ENCODE results near the gene SLC25A39.
"Not testable (repeated sequence)": the region's sequence is repeated elsewhere in the genome, so short reads cannot be mapped to it uniquely, and the experiment has no call there.

Gene SLC25A39

DNA sequence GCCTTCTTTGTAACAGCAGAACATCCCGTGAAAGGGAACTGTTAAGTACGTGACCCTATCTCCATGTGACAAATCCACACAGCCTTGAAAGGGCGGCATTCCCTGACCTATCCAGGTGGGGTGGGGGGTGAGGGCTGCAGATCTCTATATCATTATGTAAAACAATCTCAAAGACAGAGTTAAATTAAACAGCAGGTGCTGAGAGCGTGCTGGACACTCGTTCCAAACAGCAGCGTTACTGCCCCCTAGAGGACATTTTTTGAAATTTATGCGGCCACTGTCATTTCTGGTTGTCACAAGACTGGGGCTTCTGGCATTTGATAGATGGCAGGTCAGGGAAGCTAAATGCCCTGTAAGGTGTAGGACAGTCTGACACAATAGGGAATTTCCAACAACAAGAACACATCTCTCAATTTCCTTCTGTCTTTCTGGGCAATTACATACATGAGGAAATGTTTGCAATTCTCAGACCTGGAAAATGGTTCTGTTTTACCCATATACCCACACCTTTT lies 6.7 kb upstream of the SLC25A39 start:
- H3K9me3 ChIP-seq (ENCODE audit: control insufficient read depth, low read length): no peaks in the 10 kb centered on the region
- peak overlapping the region; percentile 48 for H3K4me2 ChIP-seq (ENCODE audit: low read length)
- no peak overlapping the region for H2AFZ ChIP-seq
- no peak overlapping the region for H3K27ac ChIP-seq
- no peaks in the 10 kb centered on the region for H3K79me2 ChIP-seq
- H3K4me1 ChIP-seq: peaks cover 2% of the 10 kb centered on the region
- peak overlapping the region; percentile 25 for H3K4me3 ChIP-seq (ENCODE audit: low read depth, low read length)
- no peak overlapping the region for H3K9ac ChIP-seq
- TF ChIP-seq, protein P1, sequence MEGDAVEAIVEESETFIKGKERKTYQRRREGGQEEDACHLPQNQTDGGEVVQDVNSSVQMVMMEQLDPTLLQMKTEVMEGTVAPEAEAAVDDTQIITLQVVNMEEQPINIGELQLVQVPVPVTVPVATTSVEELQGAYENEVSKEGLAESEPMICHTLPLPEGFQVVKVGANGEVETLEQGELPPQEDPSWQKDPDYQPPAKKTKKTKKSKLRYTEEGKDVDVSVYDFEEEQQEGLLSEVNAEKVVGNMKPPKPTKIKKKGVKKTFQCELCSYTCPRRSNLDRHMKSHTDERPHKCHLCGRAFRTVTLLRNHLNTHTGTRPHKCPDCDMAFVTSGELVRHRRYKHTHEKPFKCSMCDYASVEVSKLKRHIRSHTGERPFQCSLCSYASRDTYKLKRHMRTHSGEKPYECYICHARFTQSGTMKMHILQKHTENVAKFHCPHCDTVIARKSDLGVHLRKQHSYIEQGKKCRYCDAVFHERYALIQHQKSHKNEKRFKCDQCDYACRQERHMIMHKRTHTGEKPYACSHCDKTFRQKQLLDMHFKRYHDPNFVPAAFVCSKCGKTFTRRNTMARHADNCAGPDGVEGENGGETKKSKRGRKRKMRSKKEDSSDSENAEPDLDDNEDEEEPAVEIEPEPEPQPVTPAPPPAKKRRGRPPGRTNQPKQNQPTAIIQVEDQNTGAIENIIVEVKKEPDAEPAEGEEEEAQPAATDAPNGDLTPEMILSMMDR (IDR thresholded peaks at IDR 0.05): peak; percentile 93
- no peaks in the 10 kb centered on the region for H3K36me3 ChIP-seq (ENCODE audit: control insufficient read depth, insufficient read depth, low read length)
- no peaks in the 10 kb centered on the region for H3K27me3 ChIP-seq (ENCODE audit: control insufficient read depth, insufficient read depth, low read length)

DNA sequence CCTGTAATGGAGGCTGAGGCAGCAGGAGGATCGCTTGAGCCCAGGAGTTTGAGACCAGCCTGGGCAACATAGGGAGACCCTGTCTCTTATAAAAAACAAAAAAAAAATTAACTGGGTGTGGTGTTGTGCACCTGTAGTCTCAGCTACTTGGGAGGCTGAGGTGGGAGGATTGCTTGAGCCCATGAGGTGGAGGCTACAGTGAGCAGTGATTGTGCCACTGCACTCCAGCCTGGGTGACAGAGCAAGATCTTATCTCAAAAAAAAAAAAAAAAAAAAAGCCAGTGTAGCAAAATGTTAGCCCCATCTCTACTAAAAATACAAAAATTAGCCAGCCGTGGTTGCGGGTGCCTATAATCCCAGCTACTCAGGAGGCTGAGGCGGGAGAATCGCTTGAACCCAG lies 5.6 kb upstream of the SLC25A39 start:
- H3K27ac ChIP-seq; H3K9ac ChIP-seq; H3K9me3 ChIP-seq (ENCODE audit: control insufficient read depth, low read length); H2AFZ ChIP-seq; H3K36me3 ChIP-seq (ENCODE audit: control insufficient read depth, insufficient read depth, low read length); H3K4me1 ChIP-seq; H3K4me3 ChIP-seq (ENCODE audit: low read depth, low read length); H3K4me2 ChIP-seq (ENCODE audit: low read length); H3K27me3 ChIP-seq (ENCODE audit: control insufficient read depth, insufficient read depth, low read length); H3K79me2 ChIP-seq: not testable (repeated sequence)

DNA sequence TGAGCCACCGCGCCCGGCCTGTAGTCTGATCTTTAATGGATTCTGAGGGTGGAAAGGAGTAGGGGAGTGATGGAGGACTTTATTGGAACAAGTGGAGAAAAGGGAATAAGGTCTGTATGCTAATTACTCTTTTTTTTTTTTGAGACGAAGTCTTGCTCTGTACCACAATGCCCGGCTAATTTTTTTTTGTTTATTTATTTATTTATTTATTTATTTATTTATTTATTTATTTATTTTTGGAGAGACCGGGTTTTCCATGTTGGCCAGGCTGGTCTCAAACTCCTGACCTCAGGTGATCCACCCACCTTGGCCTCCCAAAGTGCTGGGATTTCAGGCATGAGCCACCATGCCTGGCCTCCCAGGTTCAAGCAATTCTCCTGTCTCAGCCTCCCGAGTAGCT lies 4.9 kb upstream of the SLC25A39 start:
- H3K4me1 ChIP-seq; H3K27me3 ChIP-seq (ENCODE audit: control insufficient read depth, insufficient read depth, low read length); H3K9ac ChIP-seq: not testable (repeated sequence)

GRCh38 chr17:44327715-44328449 lies 3.3 kb upstream of the SLC25A39 start:
- Histone ChIP-seq H3K4me1 (peaks cover 11% of the 10 kb centered on the region), H2AFZ (peak overlapping the region; percentile 45), H3K27ac (no peak overlapping the region), H3K79me2 (peaks cover 9% of the 10 kb centered on the region), H3K4me3 (ENCODE audit: low read depth, low read length) (no peak overlapping the region), H3K9me3 (ENCODE audit: control insufficient read depth, low read length) (no peaks in the 10 kb centered on the region), H3K36me3 (ENCODE audit: control insufficient read depth, insufficient read depth, low read length) (no peaks in the 10 kb centered on the region), H3K27me3 (ENCODE audit: control insufficient read depth, insufficient read depth, low read length) (no peaks in the 10 kb centered on the region), H3K4me2 (ENCODE audit: low read length) (no peak overlapping the region), H3K9ac (no peak overlapping the region)
- TF ChIP-seq, protein P1 (IDR thresholded peaks at IDR 0.05): no peak

More for the DNA sequence above, 4.9 kb upstream of the SLC25A39 start:
- not testable (repeated sequence) for H3K4me3 ChIP-seq (ENCODE audit: low read depth, low read length); H3K4me2 ChIP-seq (ENCODE audit: low read length); H3K9me3 ChIP-seq (ENCODE audit: control insufficient read depth, low read length); H3K36me3 ChIP-seq (ENCODE audit: control insufficient read depth, insufficient read depth, low read length); H3K27ac ChIP-seq; H3K79me2 ChIP-seq; H2AFZ ChIP-seq

DNA sequence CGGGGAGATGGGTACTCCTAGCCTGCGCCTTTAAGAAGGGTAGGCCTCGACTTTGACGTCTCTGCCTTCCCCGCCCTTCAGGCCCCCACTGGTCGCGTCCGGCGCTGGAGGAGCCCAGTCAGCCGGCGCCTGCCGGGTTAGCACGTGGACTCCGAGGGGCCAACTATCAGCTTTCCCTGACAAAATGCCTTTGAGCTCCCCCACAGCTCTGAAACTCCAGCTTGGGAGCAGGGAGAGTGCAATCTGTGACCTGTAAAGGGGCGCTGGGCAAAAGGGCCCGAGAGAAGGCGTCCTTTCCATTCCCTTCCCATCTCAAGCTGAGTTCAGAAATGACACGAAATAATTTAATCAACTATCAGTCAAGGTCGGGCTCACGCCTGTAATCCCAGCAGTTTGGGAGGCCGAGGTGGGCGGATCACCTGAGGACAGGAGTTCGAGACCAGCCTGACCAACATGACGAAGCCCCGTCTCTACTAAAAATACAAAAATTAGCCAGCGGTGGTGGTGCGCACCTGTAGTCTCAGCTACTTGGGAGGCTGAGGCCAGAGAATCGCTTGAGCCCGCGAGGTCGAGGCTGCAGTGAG lies 2.3 kb upstream of the SLC25A39 start:
- H3K79me2 ChIP-seq: peaks cover 9% of the 10 kb centered on the region
- H3K27me3 ChIP-seq (ENCODE audit: control insufficient read depth, insufficient read depth, low read length): no peaks in the 10 kb centered on the region
- peaks cover 11% of the 10 kb centered on the region for H3K4me1 ChIP-seq
- no peak overlapping the region for H3K27ac ChIP-seq
- TF ChIP-seq, protein P1 (IDR thresholded peaks at IDR 0.05): no peak
- H3K9ac ChIP-seq: no peak overlapping the region
- H3K4me3 ChIP-seq (ENCODE audit: low read depth, low read length): peak overlapping the region; percentile 3
- H3K9me3 ChIP-seq (ENCODE audit: control insufficient read depth, low read length): no peaks in the 10 kb centered on the region
- peak overlapping the region; percentile 61 for H2AFZ ChIP-seq
- H3K36me3 ChIP-seq (ENCODE audit: control insufficient read depth, insufficient read depth, low read length): no peaks in the 10 kb centered on the region
- peak overlapping the region; percentile 3 for H3K4me2 ChIP-seq (ENCODE audit: low read length)

Data from parathyroid adenoma (tissue), 2 donors.